ENCODE results near the gene MED27.

The MED27 gene

DNA sequence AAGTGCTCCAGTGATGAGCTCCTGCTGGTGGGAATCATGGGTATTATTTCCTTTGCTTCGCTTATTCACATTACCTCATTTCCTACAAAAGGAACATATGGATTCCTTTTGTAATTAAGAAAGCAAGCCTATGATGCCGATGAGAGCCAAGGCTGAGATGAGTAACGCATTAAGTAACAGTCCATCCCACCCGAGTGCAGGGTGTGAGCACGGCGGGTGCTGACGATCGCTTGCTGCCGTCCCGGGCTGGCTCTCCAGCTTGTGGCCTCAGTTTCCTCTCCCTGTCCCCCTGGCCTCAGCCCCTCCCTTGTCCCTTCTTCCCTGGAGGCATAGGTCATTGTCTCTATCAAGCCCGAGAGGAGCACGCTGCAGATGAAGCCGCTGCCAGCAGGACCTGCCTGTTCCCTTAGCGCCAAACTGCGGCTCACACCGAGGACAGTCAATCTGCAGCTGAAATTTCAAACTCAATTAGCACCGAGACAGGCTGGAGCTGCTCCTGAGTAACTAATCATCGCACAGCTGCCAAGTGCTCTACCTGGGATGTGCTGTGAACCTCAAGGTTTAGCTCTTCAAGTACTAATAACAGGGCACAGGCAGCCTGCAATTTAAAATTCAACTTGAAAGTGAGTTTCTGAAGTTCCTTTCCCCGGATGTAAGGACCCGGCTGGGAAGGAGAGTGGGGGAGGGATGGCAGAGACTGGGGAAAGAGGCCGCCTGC lies 224.6 kb downstream of the MED27 start:
- DNase-seq (ENCODE audit: low spot score): peak; percentile 74

- no peak for DNase-seq (ENCODE audit: low spot score)
Measured at GRCh38 chr9:131854334-131854733, 225.3 kb downstream of the MED27 start.

DNA sequence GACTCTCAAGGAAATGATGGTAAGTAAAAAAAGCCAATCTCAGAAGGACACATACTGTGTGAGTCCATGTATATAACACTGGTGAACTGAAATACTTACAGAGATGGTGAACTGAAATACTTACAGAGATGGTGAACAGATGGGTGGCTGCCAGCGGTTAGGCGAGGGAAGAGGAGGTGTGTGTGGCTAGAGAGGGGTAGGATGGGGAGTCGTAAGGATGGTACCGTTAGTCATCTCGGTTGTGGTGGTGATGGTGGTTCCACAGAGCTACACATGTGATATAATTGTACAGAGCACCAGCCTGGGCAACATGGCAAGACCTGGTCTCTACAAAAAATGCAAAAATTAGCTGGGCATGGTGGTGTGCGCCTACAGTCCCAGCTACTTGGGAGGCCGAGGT lies 226.2 kb downstream of the MED27 start:
- DNase-seq (ENCODE audit: low spot score): no peak

- no peak for DNase-seq (ENCODE audit: low spot score)
Measured at GRCh38 chr9:131851414-131851813, 228.3 kb downstream of the MED27 start.

- no peak for DNase-seq (ENCODE audit: low spot score)
Measured at GRCh38 chr9:131849391-131849790, 230.3 kb downstream of the MED27 start.

DNA sequence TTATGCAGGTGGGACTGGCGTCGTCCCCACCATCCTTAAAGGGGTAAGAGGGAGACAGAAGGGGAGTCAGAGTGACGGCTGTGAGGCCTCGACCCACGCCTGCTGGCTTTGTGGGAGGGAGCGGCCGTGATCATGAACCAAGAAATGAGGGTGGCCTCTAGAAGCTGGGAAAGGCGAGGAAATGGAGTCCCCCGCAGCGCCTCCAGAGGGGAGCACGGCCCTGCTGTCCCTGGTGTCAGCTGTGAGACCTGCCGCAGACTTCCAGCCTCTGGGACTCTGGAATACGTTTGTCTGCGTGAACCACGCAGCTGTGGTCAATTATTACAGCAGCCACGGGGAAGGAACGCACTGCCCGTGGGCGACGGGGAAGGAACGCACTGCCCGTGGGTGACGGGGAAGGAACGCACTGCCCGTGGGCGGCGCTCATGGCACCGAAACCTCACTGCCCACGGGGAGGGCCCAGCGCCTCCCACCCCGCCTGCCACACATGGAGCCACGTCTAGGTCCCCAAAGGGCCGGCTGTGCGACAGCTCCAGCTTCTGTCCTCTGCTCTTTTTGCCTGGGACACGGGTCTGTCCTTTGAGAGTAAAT lies 231.0 kb downstream of the MED27 start:
- DNase-seq (ENCODE audit: low spot score): no peak

DNA sequence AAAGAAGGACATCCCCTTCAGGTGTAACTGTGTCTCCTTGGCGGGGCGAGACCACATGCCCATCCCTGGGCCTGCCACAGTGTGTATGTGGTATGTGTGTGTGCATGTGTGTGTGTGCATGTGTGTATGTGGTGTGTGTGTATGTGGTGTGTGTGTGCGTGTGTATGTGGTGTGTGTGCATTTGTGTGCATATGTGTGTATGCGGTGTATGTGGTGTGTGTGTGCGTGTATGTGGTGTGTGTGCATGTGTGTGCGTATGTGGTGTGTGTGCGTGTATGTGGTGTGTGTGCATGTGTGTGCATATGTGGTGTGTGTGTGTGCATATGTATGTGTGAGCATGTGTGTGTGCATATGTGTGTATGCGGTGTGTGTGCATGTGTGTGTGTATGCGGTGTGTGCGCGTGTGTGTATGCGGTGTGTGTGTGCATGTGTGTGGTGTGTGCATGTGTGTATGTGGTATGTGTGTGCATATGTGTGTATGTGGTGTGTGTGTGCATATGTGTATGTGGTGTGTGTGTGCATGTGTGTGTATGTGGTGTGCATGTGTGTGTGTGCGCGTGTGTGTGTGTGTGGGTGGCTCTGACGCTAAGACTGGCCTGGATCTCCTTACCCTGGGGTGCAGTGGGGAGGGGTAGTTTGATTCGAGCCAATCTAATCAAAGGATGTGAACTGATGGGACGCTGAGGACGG lies 231.9 kb downstream of the MED27 start:
- no peak for DNase-seq (ENCODE audit: low spot score)

DNA sequence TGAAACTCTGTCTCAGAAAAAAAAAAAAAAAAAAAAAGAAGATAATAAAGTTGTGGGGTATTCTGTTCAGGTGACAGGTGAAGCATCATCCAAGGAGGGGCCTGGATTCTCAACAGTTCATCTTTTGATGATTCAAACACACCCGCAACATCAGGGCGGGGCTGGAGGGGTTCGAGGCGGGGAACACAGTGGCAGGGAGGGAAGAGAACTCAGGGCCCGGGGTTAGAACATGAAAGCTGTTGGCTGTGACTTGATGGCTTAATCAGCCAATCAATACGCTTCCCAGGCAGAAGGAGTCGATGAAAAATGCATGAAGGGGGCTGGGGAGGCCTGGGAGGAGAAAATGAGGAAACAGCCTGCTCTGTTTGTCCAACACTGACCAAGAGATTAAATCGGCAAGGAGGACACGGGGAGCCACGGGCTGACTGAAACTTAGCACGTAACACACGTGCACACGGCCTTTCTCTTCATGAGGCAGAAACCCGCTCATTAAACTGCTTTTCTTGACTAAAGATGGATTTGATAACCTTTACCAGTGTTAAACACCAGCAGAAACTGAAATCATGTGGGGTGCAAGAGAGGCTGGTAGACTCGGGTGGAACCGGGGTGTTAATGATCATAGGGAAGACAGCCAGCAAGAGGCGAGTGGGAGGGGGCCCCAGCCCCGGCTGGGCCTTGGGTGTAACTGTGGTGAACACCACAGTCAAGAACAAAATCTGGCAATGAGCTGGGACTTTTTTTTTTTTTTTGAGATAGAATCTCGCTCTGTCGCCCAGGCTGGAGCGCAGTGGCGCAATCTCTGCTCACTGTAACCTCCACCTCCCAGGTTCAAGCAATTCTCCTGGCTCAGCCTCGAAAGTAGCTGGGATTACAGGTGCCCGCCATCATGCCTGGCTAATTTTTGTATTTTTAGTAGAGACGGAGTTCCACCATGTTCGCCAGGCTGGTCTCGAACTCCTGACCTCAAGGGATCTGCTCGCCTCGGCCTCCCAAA lies 234.1 kb downstream of the MED27 start:
- no peak for DNase-seq (ENCODE audit: low spot score)

DNA sequence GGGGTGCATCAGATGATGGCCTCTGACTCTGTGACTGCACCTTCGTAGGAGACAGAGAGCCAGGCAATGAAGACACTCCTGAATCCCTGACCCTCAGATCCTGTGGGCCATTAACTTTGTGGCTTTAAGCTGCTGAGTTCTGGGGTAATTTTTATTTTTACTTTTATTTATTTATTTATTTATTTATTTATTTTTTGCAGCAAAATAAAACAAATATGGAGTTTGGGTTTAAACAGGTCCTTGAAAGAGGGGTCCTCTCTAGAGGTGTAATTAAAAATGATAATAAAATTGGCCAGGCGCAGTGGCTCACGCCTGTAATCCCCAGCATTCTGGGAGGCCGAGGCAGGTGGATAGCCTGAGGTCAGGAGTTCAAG lies 234.9 kb downstream of the MED27 start:
- no peak for DNase-seq (ENCODE audit: low spot score)

DNA sequence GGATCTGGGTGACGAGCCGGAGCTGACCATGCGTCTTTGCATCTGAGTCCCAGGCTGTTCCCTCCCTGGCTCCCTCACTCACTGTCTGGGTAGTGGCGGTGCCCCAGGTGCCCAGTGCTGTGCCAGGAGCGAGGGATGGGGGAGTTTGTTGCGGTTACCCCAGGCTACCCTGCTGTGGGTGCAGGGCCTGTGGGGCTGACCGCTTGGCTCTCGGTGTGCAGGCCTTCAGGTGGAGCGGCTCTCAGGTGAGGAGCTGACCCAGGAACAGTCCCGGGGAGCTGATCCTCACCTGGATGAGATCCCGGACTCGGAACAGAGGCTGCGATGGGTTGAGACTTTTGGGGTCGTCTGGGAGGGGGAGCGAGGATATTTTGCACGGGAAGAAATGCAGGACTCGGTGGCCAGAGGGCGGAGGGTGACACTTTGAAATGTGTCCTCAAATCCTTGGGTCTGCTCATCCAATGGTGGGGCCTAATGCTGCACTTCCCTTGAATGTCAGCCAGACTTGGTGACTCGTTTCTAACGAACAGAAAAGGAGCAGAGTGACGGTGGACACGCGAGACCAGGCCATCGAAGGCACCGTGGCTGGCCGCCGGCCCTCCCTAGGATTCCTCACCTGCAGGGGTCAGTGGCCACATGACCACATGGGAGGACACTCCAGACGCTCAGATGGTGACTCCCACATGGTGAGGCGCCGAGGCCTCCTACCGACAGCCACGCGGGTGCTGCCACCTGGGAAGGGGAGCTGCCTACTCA lies 235.5 kb downstream of the MED27 start:
- no peak for DNase-seq (ENCODE audit: low spot score)

GRCh38 chr9:131841765-131842318 lies 237.8 kb downstream of the MED27 start:
- DNase-seq (ENCODE audit: low spot score): no peak

- DNase-seq (ENCODE audit: low spot score): no peak
Measured at GRCh38 chr9:131840751-131841702, 238.6 kb downstream of the MED27 start.

DNA sequence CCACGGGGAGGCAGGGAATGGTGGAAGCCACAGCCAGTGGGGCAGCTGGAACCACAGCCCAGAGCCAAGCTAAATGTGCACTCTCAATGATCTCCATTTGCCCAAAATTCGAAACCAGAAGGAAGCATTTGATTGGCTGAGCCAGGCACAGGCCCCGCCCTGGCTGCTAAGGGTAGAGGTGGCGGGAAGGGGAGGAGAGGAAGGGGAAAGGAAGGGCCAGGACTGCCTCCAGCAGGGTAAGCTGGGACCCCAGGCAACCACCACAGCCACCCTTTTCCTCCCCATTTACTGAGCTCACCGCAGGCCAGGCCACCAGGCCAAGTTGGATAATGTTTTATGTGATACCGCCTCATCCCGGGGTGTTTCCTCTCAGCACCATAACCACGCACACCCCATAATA lies 239.4 kb downstream of the MED27 start:
- no peak for DNase-seq (ENCODE audit: low spot score)

GRCh38 chr9:131839281-131840084 lies 240.2 kb downstream of the MED27 start:
- peak; percentile 89 for DNase-seq (ENCODE audit: low spot score)

GRCh38 chr9:131838530-131839280 lies 241.0 kb downstream of the MED27 start:
- DNase-seq (ENCODE audit: low spot score): no peak

DNA sequence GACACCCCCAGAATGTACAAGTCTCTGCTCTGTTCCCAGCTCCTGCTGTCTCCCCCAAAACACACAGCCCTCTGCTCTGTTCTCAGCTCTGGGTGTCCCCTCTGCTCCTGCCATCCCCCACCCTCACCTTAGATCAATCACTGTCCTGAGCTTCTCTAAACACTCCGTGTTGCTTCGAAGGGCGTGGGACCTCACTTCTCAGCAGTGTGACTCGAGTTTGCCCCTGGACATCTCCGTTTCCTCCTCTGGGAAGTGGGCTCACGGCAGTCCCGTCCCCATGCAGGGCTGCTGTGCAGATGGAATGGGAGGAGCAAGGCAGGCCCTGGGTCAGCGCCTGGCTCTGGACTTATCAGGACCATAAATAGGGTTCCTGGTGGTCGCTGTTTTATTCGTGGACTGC lies 241.8 kb downstream of the MED27 start:
- DNase-seq (ENCODE audit: low spot score): no peak

DNA sequence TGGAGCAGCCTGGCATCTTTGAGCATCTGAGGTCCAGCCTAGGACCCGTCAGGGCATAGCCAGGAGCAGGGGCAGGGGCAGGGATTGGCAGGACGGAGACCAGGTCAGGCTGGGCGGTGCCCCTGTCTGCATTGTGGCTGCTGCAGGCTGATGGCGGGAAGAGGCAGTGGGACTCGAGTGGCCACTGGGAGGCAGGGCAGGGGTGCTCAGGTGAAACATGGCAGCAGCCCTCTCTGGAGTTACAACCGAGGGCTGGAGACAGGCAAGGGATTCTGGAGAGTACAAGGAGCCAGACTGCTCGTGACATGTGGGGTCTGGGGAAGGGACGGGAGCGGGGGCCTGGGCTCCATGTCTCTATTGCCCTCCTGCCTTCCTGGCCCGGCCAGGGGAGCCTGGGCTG lies 242.4 kb downstream of the MED27 start:
- no peak for DNase-seq (ENCODE audit: low spot score)

DNA sequence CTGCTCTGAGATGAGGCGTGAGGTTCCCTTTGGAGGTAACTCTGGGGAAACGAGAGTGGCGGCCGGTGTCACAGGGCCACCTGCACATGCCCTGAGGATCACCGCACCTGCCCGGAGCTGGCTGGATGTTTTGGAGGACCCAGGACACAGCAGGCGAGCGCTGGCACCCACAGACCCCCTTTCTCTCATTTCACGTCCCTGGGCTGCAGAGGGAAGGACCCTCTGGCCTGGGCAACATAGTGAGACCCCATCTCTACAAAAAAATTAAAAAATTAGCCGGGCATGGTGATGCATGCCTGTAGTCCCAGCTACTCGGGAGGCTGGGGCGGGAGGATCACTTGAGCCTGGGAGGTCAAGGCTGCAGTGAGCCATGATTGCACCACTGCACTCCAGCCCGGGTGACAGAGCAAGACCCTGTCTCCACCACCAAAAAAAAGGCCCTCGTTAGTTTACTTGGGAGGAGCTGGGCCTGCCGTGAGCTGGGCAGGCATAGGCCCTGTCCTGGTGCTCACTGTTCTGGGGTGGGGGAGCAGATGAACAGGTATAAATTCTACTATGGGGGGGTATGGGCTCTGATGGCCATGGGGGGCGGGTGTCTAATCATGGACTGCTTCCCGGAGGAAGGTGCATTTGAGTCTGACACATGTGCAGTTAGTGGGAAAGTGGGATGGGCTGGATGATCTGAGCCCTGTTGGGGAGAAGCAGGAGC lies 242.9 kb downstream of the MED27 start:
- DNase-seq (ENCODE audit: low spot score): no peak

Data from AG20443 (cell line).